LoVo (cell line): Measurements from ENCODE around the gene RIMBP2.

Experiments
- DNase-seq: peaks from one replicate; pipeline ENCODE4 v3.0.0-alpha.2; 2016; ENCODE audit warnings: low spot score

RIMBP2 gene

GRCh38 chr12:130501821-130502220 is 214.3 kb downstream of the RIMBP2 start:
- DNase-seq = no peak

DNA sequence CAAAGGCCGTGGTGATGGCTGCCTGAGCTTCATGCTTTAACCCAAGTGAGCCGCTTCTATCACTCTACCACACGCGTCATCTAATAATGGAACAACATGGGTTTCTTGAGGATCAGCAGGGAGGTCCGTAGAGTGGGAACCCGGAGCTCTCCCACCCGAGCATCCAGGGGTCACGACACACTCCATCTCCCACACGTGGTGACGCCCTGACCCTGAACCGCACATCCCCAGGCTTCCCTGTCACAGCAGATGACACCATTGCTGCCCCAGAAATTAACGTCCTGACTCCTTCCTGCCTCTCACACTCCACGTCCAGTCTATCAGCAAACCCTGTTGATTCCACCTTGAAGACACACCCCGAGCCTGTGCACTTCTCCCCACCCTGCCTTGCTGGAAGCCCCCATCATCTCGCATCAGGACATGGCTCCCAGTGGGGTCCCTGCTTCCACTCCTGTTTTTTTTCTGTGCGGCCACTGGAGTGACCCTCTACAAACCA is 215.2 kb downstream of the RIMBP2 start:
- no peak for DNase-seq

DNA sequence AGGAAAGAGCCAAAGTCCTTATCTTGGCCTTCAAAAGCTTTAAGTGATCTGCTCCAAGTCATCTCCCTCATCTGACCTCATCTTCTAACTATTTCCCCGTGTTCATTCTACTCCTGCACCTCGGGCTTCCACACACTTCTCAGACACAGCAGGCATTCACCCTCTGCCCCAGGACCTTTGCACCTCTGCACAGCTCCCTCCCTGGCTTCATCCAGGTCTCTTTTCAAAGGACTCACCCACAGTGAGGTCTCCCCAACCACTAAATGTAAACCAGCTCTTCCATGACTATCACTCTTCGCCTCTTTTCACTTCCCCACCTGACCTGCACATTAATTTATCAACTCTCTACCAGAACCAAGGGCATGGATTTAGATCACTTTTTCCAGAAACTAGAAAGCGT is 216.6 kb downstream of the RIMBP2 start:
- DNase-seq = no peak

GRCh38 chr12:130498589-130499385 is 217.3 kb downstream of the RIMBP2 start:
- DNase-seq = no peak

GRCh38 chr12:130497991-130498390 is 218.1 kb downstream of the RIMBP2 start:
- no peak for DNase-seq

DNA sequence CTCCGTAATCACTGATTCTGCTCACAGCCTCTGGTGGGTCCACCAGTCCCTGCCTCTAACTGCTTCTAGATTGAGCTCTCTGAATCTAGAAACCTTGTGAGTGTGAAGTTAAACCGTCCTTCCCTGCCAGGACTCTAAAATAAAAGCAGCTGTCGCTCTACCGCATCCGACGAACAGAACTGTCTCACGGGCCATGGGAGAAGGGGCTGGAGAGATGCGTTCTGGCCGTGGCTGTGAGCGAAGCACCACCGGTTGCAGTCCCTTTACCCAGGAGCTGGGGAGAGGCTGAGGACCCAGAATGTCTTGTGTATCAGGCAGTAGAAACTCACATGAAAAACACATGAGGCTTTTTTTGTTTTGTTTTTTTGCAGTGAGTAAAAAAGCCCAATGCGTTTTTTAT is 218.8 kb downstream of the RIMBP2 start:
- no peak for DNase-seq

DNA sequence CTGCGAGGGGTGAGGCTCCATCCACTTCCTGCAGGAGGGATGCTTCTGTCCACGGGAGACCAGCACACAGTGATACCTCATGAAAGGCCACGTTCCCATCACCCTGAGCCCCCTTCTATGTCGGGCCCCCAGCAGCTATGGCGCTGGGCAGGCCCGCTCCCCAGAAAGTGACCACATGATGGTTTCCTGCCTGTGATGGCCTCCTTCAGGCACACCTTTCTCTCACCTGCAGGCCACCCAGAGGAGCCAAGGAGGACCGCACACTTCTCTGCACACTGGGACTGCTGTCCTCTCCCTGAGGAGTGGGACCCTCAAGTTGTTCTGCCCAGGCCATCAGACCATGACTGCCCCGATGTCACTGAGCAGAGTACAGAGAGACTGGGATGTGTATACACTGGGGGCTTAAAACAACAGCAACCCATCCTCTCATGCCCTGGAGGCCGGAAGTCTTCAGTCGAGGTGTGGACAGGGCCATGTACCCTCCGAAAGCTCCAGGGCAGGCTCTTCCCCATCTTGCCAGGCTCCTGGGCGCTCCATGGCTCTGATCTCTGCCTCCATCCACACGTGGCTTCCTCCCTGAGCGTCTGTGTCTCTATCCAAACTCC is 219.5 kb downstream of the RIMBP2 start:
- DNase-seq = no peak

GRCh38 chr12:130495156-130495555 is 220.9 kb downstream of the RIMBP2 start:
- no peak for DNase-seq

DNA sequence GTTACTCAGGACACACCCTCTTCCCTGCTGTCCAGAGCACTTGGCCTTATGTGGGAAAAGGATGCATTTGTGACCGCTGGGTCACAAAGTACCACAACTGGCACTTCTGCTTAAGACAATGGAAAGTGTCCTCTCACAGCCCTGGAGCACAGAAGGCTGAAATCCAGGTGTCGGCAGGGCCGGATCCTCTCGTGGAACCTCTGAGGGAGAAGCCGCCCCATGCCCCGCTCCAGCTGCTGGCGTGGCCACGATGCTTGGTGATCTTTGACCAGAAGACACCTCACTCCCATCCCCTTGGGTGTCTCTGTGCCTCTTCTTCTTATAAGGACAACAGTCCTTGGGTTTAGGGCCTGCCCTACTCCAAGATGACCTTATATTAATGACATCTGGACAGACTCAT is 221.4 kb downstream of the RIMBP2 start:
- DNase-seq = no peak

DNA sequence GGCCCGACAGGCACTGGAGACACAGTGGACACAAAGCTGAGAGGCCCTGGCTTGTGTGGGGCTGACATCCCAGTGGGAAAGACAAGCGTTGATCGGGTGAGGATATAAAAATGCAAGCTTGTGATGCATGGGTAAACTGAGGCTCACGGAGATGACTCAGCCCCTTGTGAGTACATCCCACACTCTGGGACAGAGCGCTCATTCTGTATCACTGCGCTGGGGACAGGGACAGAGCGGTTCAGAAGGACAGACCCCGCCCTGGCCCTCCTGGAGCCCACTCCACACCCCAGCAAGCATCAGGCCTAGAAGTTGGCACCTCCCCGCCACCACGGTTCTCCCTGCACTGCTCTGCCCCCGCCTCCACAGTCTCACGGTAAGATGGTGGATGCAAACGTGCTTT is 222.1 kb downstream of the RIMBP2 start:
- no peak for DNase-seq

GRCh38 chr12:130491421-130492357 is 224.4 kb downstream of the RIMBP2 start:
- DNase-seq = no peak

GRCh38 chr12:130490674-130491073 is 225.4 kb downstream of the RIMBP2 start:
- DNase-seq = no peak

- DNase-seq = no peak
Observed at GRCh38 chr12:130489293-130489692, 226.8 kb downstream of the RIMBP2 start.

DNA sequence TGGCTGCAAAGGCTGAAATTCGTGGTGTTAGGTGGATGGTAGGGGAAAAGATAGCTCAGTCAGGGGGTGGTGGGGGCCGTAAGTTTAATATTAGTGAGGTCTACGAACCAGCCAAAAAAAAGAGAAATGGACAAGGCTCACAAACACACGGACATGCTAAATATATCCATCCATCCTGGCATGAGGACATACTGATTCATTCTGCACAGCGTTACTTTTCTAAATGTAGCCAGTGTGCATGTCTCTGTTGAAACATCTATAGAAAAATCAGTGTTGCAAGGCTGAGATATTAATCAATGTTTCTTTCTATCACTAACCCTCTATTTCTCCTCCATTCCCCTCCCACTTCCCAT is 227.8 kb downstream of the RIMBP2 start:
- DNase-seq = no peak

DNA sequence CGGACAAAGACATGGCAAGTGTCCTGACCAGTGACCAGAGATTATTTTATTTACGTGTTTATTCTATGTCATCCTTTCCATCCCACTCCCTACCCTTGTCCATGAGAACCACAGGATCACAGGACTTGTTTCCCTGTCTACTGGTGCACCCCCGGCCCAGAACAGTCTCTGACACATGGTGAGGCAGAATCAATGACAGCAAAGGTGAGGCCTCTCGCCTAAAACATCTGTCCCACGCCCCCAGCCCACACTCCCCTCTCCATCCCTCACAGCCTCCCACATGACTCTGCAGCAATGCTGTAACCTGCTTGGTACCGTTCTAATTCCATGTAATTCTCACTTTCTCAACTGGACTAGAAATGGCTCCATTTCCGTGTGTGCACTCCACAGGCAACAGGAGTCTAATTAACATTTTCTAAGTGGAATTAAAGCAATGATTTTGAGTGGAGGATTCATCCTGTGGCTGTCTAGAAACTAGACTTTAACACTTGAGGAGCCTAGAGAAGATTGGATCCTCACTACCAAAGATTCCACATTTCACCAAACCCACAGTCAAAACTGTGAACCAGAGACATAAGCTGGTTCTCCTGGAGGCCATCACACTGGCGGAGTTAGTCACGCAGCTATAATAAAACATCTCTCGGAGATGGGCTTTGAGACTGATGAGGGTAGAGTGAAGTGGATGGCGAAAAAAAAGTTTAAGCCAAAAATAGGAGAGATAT is 228.3 kb downstream of the RIMBP2 start:
- DNase-seq = no peak

- no peak for DNase-seq
Observed at GRCh38 chr12:130486891-130487416, 229.1 kb downstream of the RIMBP2 start.

DNA sequence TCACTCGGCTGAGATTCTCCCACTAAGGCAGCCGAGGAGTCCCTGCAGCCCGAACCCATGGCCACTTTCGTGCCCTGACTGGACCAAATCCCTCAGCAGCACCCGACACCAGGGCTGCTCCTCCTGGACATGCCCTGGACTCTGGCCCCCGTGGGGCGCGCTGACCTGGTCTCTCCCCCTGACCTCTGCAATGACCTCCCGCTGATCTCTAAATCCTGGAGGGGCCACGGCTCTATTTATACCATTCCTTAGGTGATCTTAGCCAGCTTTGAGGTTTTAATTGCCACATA is 230.0 kb downstream of the RIMBP2 start:
- no peak for DNase-seq

DNA sequence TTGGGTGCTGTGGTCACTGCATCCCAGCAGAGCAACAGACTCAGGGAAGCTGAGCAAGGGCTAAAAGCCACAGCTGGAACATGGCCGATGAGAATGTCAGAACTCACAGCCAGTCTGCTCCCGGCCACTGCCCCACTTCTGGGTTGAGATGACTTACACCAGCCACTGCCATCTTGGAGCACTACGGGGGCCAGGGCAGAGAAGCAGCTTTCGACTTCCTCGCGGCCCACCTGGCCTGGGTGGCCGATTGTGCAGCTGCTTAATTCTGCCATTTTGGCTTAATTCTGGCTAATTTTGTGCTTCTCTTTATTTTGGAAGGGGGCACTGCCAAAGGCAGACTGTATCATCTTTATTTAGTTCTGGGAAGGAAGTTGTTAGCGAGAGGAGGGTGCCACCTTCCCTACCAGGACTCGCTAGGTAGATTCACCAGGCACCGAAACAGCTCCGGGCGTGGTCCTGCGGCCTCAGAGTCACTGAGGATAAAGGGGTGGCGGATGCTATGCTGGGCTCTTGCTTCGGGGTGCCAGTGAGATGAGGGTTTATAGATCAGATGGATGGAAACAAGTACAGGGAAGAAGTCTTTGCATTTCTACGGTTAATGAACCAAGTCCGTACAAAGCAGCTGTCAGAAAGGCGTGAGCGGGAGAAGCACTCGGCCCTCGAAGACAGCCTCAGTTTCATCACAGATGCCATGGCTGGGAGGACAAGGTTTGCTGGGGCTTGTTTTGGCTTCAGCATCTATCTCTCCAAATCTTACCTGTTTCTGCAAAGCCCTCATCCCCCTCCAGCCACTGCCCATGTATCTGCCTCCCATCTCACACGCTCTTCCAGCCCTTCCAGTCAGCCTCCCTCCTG is 230.6 kb downstream of the RIMBP2 start:
- no peak for DNase-seq

DNA sequence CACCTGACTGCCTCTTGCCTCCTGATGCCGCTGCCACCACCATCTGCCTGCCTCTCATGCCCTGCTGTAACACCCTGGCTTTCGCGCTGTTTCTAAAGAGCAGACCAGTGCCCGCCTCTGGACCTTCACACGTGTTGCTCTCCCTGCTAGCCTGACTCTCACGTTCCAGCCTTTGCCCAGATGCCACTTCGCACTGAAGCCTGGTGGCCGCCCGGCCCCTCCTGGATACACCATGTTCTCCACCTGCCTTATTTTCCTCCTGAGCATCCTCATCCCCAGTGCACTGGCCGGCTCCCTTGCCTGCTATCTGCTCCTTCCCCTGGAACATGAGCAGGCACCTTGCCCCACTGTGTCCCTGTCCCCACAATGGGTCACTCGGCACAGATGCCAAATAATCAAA is 231.9 kb downstream of the RIMBP2 start:
- DNase-seq = no peak

- DNase-seq = no peak
Observed at GRCh38 chr12:130483616-130484180, 232.4 kb downstream of the RIMBP2 start.

GRCh38 chr12:130482448-130482847 is 233.7 kb downstream of the RIMBP2 start:
- DNase-seq = no peak
